HG03108 (cell line): ENCODE measurements around the gene HAPLN1.

Experiments used
- ATAC-seq: cut with Tn5 transposase; IDR thresholded peaks from one replicate; pipeline ENCODE4 v1.9.1; 2021; ENCODE audit warnings: moderate library complexity; ENCODE audit not compliant: unreplicated experiment

Gene HAPLN1

DNA sequence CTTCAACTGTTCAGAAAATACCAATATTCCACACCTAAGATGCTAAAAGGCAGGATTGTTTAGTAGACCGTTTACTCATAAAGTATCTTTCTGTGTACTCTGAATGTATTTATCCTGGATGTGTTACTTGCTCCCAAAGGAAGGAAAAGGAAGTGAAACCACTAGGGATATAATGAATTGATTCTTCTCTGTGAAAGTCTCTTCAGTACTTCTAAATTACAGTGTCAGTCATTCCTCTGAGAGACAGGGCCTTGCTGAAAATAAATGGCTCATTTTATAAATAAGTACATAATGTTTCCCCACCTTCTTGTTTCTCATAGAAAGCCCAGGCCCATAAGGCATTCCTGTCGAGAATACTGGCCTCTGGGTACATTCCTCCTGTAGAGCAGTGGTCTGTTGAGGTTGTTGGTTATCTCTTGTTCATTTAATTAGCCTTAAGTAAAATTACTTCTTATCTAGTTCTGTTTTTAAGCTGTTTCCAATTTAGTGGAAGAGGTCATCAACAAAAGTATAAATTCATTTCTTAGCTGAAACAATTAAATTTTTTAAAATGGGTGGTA is 1.6 kb downstream of the HAPLN1 start:
- ATAC-seq = no peak

DNA sequence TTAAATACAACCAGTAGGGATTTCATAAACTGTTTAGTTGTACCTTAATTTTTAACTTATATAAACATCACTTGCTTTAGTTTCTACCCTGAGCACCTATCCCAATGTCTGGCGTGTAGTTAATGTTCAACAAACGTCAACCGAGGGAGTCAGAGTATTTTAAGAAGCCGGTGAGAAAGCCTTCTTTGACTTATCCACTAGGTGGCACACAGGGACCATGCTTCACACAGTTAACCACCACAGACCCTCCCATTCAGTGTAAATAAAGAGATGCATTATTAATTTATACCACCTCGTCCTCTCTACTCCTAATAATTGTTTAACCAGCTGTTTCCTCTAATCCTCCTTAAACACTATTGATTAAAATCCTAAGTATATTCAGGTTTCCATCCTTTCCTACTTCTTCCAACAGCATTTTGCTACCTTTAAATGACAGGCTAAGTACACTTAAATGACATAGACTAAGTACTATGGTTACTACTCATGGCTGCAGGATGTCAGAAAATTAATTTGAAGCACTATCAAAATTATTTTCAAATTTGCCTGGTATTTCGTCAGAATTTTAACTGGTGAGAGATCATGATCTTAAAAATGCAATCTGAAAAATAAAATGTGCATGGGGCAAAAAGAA is 2.3 kb downstream of the HAPLN1 start:
- peak; percentile 76 for ATAC-seq

- no peak for ATAC-seq
These were observed 5.2 kb downstream of the HAPLN1 start for GRCh38 chr5:83715236-83716065.

- ATAC-seq = no peak
These were observed 5.8 kb downstream of the HAPLN1 start for GRCh38 chr5:83714810-83715209.

DNA sequence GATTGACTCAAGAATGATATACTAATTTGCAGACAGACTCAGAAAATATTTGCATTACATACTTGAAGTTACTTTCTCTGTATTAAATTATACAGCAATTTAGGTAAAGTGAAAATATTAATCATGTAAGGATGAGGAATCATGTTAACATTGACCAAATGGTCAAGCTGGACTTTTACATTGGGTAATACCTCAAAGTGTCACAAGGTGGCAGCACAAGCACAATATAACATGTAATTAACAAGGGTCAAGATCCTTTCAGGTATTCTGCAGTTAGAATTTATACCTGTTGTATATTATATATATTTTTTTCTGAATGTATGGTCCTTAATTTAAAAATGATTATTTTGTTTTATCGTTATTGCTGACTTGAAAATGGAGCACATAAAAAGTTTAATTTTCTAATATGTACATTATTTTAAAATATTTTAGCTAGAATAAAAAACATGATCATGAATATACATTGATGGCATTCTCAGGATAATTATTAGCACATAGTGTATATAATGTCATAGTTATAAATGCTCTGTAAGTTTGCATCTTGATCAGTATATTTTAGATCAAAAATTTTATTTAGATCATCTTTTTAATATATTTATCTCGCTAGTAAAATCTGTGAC is 8.6 kb downstream of the HAPLN1 start:
- peak; percentile 77 for ATAC-seq

DNA sequence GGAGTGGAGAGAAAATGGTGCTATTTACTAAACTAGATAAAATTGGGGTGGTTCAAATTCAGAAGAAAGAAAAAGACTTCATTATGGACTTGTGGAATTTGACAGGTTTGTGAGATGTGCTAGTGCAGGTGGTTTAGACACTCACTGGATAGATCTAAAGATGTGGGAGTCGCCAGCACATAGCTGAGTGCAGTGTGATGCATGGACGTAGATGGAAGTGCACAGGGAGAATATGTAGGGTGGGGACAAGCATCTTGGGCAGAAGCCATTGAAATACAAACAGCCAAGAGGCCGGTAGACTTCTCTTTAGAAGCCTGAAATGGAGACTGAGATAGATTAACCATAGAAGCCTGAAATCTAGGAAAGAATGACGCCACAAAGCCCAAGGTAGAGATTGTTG is 10.7 kb downstream of the HAPLN1 start:
- no peak for ATAC-seq

DNA sequence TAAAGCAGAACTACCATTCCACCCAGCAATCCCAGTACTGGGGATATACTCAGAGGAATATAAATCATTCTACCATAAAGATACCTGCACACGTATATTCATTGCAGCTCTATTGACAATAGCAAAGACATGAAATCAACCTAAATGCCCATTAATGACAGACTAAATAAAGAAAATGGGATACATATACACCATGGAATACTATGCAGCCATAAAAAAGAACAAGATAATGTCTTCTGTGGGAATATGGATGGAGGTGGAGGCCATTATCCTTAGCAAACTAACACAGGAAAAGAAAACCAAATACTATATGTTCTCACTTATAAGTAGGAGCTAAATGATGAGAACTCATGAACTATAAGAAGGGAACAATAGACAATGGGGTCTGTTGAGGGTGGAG is 12.5 kb downstream of the HAPLN1 start:
- no peak for ATAC-seq

DNA sequence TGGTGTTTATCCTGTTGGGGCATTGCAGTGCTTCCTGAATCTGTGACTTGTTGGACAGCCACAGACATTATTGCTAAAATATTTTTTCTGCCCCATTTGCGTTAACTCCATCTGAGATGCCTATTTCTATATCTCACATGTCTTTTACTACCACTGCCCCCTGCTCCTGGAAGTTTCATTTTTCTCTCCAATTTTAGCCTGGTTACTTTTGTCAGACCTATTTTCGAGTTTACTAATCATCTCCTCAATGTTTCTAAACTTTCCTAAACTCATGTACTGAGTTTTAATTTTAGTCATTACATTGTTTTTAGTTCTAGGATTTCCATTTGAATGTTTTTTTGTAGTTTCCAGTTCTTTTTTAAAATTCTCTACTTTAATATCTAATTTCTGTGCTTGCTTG is 17.6 kb downstream of the HAPLN1 start:
- ATAC-seq = no peak

GRCh38 chr5:83701886-83702285 is 18.8 kb downstream of the HAPLN1 start:
- no peak for ATAC-seq

DNA sequence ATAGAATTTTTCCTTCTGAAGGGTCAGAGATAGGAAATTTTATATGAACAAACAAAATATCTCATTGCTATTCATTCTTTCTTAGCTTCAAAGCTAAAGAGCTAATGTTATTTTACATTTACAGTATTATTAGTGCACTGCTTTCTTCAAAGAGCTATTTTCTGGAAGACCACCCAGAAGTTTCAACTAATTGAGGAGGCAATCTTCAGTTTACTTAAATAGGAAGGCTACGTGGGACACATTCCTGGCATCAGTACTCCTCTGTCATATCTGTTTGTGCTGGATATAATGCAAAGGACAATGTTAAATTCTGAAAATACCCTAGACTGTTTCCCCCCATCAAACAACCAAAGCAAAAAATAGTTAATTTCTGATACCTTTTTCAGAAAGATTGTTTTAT is 30.8 kb downstream of the HAPLN1 start:
- ATAC-seq = no peak

DNA sequence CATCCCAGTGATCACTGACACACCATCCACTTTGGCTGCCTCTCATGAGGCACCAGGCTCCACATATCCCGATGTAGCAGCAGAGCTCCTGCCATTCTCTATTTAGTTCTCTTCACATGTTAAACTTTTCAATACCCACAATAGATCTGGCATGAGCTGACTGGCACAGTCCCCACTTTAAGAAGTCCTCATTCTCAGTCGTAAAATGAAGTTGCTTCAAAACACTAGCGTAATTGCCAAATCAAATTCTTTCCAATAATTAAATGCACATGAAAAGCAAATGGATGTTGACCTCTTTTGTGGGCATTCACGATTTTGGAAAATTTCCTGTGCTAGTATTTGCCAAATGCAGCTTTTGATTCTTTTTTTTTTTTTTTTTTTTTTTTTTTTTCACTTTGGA is 32.4 kb downstream of the HAPLN1 start:
- no peak for ATAC-seq

DNA sequence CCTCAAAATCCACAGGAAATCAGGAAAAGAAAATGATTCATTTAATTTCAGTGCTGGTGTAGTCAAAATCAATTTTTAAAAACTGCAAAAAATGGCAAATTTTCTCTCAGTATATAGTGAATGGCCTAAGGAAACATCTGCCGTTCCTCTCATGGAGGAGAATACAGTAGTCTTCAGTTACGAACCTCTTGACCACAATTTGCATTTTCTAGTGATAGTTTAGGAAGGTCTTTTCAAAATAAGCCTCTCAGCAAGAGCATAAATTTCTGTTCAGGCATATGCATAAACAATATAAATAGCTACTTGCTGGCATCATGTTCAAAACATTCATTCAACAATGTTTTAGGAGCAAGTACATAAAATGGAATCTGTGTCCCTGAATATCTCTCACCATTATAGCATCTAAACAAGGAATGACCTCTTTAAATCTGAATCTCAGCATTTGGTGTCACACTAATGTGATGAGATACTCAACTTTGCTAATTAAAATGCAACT is 33.5 kb downstream of the HAPLN1 start:
- ATAC-seq = no peak

GRCh38 chr5:83686251-83686650 is 34.4 kb downstream of the HAPLN1 start:
- ATAC-seq = no peak

DNA sequence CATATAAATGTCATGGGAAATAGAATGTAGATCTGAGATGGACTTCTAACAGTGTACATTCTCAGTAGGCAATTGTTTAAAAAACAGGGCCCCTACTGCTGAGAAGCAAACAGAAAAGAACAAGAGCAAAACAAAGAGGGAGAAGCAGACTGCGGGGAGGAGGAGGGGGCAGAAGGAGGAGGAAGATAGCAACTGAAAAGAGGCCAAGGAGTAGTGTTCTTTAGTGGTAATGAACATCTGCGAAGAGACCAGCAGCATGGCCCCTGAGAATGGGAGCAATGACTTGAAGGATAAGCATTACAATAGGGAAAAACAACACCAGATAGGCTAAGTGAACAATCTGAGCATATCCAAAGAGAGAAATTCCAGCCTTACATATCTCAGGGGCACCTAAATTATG is 36.8 kb downstream of the HAPLN1 start:
- no peak for ATAC-seq

GRCh38 chr5:83672646-83673045 is 48.0 kb downstream of the HAPLN1 start:
- ATAC-seq = no peak

- no peak for ATAC-seq
These were observed 48.5 kb downstream of the HAPLN1 start for GRCh38 chr5:83672158-83672557.

- ATAC-seq = no peak
These were observed 55.0 kb downstream of the HAPLN1 start for GRCh38 chr5:83665631-83666030.

DNA sequence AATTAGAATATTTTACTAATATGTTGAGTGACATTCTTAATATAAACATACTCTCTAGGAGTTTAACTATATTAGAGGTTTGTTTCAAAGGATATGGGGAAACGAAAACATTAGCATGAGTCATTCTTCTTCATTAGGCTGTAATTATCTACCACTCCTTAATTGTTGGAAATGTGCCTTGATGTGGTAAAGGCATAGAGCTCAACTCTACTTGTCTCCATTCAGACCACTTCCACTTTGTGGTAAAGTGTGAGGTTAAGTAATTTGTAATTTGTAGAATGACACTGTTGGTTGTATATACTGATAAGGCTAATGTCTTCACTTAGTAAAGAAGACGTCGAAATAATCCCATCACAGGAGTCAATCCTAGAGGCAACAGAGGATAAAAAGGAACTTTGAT is 58.1 kb downstream of the HAPLN1 start:
- ATAC-seq = no peak

DNA sequence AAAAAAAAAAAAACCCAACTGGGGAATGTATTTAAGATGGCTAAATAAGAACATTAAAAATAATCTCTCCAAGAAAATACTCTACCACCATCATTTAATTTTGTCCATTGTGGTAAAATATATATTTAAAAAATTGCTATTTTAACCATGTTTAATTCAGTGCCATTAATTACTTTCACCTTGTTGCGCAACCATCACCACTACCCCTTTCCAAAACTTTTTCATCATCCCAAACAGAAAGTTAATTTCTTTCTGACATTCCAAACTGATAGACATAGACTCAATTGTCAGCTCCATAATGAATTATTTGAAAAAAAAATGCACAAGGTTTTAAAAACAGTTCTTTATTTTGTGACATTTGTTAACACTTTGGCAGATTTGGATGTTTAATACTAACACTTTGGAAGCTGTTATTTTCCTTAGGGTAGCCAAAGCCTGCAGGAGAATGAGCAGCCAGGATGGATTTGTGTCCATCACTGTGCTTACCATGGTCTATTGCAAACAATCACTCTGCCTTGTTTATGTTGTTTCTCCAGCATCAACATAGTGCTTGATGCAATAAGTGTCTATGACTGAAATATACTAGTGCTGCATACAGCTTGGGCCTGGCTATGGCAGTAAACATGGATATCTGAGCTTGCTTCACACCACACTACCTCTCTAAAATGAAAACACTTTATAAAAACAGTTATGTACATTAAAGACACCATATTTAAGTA is 62.7 kb downstream of the HAPLN1 start:
- ATAC-seq = no peak

DNA sequence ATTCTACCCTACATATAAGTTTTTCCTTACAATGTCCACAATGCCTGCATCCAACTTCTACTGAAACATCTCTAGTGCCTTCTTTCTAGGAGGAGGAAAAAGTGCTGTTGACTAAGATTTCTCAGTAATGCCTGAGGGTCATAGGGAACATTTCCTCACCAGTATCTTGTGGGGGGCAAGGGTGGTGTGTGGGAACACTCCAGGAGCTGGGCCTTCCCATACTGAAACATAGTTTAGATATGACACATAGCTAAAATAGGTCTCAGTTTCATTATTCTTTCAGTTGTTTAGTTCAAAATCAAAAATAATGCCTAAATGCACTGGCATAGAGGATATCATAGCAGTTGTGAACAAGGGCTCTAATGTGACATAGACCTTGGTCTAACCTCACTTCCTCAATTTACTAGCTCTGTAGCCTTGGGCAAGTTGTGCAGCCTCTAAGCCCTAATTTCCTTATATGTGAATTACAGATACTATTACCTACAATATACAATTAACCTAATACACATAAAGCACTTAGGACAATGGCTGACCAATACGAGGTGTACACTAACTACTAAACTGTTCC is 66.1 kb downstream of the HAPLN1 start:
- no peak for ATAC-seq

- ATAC-seq = no peak
These were observed 67.0 kb downstream of the HAPLN1 start for GRCh38 chr5:83653669-83654068.
